GM19452 (cell line): ENCODE results near the gene RELN.
A peak's percentile ranks its signal among the peaks of the same experiment; 100 is the strongest.
"Not testable (repeated sequence)": the region's sequence is repeated elsewhere in the genome, so short reads cannot be mapped to it uniquely, and the experiment has no call there.

Source experiments
- ATAC-seq: cut with Tn5 transposase; IDR thresholded peaks from one replicate; pipeline ENCODE4 v1.9.1; 2021; ENCODE audit not compliant: unreplicated experiment

Gene RELN

DNA sequence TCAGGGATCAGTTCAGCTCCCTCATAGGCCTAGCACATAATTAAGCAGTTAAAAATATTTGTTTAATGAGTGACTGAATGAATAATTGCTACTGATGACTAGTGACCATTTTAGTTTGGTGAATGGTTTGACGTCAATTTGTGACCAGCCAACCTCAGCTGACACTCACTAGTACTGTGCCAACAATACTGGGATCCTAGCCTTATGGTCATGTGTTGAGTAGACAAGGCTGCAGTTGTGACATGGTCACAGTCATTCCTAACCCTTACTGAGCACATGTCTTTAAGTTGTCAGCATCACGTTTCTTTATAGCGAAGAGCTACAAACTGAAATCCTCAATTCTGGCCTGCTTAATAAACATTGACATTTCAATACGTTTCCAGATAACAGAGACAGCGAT is 456.5 kb downstream of the RELN start:
- no peak for ATAC-seq

DNA sequence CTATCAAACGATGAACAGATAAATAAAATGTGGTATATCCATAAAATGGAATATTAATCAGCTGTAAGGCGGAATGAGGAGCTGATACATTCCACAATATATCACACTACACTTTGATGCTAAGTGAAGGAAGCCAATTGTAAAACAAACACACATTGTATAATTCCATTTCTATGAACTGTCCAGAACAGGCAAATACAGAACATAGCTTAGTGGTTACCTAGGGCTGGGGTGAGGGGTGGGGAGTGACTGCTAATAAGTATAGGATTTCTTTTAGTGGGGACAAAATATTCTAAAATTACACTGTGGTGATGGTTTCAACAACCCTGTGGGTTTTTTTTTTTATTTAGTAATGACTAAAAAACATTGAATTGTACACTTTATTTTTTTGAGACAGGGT is 461.3 kb downstream of the RELN start:
- no peak for ATAC-seq

DNA sequence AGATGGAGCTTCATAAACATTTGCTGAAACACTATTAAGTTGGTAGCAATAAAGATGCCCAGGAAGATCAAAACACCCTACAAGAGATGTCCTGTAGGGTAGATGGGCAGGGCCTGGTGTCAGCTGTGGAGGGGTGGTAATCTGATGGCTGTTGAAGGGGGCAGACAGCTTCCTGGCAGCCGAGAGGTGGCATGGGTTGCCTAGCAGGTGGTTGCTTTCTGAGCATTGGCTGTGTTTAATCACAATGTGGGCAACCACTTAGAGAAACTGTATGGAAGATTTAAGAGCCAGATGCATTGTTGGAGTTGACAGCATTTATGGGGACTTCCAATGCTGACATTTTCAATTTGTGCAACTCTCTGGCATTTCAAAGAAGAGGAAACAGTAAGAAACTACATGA is 463.5 kb downstream of the RELN start:
- no peak for ATAC-seq

DNA sequence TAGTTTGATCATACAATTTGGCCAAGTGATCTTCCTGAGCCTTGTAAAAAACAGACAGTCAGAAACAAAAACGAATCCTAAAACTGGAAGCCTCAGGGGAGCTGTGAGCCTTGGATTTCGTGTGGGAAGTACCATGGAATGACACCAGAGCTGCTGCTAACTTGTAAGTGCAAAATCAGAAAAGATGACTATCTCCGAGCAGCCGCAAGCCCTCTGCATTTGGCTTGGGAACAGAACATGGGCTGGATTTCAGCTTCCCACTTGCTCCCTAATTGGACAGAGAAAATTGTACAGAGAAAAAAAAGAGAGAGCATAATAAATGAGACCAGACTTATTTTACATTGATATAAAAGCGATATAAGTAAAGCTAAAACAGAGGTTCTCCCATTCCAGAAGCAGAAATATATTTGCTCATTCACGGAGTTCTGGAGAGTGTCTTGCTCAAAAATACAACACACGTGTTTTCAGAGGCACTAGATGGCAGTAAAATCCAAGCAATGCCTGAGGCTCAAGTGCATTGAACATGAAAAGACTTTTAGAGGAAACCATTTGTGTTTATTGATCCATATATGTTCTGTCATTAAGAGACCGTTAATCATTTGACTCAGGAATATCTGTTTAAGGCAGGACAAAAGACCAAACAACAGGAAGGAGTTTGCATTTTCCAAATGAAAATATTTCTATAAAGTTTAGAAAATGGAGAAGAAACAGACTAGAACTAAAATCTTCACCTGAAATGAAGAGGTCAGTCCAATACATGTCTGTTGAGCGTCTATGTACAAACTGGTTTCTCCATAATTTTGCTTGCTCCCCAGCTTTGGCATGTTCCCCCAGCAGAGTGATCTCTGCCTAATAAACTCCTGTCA is 465.2 kb downstream of the RELN start:
- no peak for ATAC-seq

DNA sequence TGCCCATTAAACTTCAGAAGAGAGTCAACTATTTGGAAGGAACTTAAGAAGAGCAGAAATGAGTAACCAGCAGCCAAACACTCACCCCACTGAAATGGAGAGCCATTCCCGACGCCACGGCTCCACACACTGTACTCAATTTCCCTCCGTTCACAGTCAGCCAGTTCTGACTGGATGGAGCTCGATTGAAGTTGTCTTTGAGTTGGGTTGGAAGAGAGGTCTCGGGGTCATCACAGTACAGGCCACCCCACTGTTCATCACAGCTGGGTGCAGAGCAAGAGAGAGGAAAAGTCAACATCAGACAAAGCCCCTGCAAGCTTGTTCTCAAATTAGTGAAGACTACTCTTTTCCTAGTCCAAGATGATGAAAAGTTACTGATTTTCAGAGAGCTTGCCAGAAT is 467.5 kb downstream of the RELN start:
- ATAC-seq: no peak

DNA sequence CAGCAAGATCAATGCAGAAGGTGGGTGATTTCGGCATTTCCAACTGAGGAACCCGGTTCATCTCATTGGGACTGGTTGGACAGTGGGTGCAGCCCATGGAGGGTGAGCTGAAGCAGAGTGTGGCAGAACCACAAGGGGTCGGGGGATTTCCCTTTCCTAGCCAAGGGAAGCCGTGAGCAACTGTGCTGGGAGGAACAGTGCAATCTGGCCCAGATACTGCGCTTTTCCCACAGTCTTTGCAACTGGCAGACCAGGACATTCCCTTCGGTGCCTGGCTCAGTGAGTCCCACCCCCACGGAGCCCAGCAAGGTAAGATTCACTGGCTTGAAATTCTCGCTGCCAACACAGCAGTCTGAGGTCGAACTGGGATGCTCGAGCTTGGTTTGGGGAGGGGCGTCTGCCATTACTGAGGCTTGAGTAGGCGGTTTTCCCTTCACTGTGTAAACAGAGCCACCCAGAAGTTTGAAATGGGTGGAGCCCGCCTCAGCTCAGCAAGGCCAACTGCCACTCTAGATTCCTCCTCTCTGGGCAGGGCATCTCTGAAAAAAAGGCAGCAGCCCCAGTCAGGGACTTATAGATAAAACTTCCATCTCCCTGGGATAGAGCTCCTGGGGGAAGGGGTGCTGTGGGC is 484.8 kb downstream of the RELN start:
- ATAC-seq: no peak

DNA sequence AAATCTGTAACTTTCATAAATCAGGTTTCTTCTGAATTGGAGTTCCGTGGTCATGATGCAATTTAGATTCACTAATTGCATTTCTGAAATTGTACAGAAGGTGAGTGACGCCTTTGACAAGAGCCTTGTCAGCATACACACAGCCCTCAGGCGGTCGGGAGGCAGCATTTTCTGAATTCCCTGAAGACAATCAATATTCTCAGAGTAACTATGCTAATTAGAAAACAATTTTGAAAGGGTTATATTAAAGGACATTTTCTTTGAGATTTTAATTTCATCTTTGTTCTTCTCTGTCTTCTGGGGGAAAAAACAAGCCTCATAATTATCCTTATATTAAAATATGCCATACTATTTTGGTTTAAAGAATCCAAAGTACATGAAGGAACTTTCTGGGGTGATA is 488.3 kb downstream of the RELN start:
- no peak for ATAC-seq

DNA sequence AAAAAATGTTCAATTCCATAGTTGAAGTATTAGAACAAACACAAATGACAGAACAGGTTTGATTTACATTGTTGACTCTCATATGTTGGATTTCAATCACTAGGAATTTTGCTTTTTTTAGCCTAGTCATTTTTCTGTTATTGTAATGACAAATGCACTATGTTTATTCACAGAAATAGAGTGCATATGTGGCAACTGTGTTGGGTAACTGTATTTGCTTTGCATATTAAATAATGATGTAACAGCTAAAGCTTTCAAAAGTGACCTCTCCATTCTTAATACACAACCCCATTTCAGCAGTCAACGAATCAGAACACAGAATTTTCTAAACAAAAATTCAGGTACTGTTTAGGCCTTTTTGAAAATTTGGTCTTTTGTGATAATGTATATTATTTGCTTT is 489.5 kb downstream of the RELN start:
- no peak for ATAC-seq

DNA sequence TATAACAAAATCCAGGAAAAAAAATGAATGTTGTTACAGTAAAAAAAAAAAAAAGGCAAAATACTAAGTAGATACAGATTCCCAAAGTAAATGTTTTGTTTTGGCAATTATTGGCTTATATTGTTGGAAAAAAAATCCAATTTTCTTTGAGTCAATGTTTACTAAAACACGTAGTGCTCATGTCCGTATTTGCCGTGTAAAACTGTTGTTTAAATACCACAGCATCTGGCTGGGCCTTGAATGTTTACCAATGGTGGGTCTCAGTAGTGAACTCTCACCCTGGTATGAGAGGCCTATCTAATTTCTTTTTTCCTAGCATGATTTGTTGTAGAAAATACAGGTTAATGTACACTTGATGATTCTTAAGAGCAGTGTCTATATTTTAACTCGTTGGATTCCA is 502.0 kb downstream of the RELN start:
- no peak for ATAC-seq

DNA sequence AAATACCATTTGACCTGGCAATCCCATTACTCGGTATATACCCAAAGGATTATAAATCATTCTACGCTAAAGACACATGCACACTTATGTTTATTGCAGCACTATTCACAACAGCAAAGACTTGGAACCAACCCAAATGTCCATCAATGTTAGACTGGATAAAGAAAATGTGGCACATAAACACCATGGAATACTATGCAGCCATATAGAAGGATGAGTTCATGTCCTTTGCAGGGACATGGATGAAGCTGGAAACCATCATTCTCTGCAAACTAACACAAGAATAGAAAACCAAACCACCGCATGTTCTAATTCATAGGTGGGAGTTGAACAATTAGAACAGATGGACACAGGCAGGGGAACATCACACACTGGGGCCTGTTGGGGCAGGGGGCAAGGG is 502.6 kb downstream of the RELN start:
- ATAC-seq: not testable (repeated sequence)

DNA sequence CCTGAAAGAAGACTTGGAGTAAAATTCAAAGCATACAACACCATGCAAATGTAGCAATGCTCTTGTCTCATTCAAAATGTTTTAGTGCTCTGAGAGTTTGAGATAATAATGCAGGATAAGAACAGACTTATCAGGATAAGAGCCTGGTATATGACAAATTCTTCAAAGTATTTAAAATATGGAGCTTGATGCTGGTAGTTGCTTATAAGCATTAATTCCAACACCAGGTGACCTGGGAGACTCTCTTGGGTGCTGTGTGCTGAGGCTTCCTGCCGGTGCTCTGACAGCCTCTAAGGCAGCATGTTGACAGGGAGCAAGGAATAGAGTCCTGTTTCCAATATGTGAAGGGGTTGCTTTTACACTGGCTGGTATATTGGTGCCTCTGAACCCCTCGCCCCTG is 508.7 kb downstream of the RELN start:
- ATAC-seq: no peak

DNA sequence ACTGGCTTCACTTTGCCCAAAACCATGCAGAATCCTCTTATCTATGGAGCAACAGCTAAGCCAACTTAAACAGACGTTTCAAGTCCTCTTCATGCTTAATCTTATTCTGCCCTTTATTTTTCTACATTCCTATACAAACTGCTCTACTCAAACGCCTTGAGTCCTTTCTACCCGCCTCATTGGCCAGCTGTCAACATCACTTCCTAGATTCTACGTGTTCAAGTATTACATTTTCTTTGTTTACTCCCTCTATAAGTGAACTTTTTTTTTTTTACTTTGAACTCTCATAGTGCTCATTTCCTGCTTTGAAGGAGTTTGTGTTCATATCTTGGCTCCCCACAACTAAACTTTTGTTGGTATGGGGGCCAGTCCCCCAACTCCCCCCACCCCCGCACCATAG is 514.5 kb downstream of the RELN start:
- ATAC-seq: no peak

DNA sequence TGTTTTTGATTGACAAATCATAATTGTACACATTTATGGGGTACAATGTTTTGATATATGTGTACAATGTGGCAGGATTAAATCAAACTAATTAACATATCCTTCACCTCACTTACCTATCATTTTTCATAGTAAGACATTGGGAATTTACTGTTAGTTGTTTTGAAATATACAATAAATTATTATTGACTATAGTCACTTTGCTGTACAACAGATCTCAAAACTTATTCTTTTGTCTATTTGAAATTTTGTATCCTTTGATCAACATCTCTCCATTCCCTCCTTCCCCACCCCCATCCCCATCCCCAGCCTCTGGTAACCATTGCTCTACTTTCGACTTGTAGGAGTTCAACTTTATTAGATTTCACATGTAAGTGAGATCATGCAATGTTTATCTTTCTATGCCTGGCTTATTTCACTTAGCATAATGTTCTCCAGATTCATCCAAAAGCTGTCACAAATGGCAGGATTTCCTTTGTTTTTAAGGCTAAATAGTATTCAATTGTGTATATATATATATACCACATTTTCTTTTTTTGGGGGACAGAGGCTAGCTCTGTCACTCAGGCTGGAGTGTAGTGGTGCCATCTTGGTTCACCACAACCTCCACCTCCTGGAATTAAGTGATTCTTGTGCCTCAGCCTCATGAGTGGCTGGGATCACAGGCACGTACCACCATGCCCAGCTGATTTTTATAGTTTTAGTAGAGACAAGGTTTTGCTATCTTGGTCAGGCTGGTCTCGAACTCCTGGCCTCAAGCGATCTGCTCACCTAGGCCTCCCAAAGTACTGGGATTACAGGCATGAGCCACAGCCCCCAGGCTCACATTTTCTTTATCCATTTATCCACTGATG is 520.1 kb downstream of the RELN start:
- ATAC-seq: no peak

DNA sequence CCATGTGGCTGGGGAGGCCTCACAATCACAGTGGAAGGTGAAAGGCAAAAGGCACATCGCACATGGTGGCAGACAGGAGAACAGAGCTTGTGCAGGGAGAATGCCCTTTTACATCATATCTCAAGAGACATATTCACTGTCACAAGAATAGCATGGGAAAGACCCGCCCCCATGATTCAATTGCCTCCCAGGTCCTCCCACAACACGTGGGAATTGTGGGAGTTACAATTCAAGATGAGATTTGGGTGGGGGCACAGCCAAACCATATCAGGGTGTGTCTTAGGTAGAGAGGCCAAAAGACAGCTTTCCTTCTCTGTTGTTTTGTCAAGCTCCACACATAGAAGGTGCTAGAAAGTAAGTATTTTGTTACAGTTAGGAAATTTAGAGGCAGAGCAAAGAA is 522.6 kb downstream of the RELN start:
- ATAC-seq: no peak

DNA sequence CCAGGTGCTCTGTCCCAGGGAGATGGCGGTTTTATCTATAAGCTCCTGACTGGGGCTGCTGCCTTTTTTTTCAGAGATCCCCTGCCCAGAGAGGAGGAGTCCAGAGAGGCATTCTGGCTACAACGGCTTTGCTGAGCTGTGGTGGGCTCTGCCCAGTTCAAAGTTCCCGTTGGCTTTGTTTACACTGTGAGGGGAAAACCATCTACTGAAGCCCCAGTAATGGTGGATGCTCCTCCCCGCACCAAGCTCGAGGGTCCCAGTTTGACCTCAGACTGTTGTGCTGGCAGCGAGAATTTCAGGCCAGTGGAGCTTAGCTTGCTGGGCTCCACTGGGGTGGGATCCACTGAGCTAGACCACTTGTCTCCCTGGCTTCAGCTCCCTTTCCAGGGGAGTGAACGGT is 527.1 kb downstream of the RELN start:
- no peak for ATAC-seq

DNA sequence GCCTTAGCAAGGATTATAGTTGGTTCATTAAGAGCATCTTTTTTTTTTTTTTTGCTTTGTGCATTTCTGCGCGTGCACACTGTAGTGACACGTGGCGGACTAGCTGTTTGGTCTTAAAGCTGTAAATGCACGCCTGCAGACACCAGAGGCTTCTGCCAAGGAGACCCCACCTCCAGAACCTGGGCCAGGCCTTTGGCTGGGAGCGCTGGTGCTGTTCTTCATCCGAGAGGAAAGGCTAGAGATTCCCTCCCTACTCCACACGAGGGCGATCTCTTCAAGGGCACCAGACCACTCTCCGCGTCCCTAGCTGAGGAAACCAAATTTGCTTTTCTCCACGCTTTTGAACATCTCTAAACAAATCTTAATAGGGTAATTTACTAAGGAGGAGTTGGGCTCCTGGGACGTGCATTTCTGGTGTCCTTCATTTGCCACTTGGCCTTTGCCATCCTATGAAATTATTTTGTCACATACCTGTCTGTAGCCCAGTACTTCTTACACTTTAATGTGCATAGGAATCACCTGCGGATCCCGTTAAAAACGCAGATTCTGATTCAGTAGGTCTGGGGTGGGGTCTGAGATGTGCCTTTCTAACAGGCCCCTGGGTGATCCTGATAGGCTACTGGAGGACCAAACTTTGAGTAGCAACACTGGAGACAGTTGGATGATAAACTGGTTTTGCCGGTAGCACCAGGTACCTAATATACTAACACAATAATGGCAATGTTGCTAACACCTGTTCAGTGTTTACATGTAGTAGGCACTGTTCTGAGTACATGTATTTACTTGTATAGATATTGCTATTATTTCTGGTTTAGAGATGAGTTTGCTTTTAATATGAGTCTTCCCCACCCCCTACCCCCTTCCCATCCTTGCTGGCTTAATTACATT is 542.1 kb downstream of the RELN start:
- peak; percentile 72 for ATAC-seq

DNA sequence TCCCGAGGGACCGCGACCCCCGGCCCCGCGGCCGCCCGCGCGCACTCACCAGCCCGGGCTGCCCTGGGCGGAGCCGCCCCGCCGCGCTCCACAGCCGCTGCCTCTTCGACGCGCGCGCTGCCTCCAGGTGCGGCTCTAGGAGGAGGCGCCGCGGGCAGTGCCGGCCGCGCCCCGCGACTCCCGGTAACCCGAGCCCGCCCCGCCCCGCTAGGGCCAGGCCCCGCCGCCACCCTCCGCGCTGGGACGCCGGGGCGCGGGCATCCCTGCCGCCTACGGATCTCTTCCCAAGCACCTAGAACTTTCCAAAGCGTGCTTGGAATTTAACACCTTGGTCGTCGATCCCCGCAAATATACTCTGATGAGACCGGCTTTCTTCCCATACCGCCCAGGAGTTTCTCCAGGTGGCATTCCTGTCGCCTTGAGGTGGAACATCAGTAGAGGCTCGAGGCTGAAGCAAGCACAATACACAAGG is 543.4 kb downstream of the RELN start, which contains the start of gene SLC26A5:
Gene SLC26A5, minus strand, starts transcription at position 159 of the 472 bp plus-strand sequence. CDS start 24,693 bp downstream, outside the sequence.
- no peak for ATAC-seq

DNA sequence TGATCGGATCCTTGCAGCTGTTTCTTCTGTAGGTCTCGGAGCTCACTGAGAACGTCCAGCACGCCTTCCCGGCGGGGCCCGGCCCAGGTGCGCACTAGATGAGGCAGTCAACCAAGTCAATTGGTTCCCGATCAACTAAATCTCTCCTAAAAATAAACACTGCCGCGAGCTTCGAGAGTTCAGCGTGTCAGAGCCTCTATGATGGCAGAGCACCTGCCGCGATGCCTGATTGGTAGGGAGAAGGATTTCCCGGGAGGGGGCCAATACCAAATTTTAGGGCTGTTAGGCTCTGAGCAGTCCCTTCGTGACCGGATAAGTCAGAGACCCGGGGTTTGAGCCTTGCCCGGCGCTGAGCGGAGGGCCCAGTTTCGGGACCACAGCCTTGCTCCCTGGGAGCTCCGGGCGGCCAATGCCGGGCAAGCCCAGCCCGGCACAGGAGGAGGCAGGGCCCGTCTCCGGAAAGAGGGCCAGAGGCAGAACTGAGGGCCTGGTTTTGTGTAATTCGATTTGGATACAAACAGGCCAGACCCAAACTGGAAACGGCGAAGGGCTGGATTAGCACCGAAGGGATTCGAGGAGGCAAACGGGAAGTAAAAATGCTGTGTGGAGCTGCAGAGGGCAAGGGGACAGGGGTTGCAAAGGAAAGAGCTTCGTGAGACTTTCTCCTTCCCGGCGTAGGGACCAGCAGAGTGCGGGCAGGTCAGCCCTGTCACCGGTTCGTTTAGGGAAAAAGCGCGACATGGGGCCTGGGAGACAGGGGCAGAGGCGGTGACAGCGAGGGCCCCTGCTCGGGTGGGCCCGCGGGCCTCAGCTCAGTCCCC is 544.0 kb downstream of the RELN start:
- no peak for ATAC-seq

DNA sequence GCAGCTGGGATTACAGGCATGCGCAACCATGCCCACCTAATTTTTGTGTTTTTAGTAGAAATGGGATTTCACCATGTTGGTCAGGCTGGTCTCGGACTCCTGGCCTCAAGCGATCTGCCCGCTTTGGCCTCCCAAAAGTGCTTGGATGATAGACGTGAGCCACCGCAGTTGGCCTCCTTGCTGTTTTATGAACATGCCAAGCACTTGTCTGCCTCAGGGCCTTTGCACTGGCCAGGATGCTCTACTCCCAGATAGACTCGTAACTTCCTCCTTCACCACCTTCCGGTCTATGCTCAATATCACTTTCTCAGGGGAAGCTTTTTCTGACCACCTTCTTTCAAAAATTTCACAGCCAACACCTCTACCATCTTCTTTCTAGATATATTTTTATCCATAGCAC is 549.8 kb downstream of the RELN start:
- no peak for ATAC-seq

DNA sequence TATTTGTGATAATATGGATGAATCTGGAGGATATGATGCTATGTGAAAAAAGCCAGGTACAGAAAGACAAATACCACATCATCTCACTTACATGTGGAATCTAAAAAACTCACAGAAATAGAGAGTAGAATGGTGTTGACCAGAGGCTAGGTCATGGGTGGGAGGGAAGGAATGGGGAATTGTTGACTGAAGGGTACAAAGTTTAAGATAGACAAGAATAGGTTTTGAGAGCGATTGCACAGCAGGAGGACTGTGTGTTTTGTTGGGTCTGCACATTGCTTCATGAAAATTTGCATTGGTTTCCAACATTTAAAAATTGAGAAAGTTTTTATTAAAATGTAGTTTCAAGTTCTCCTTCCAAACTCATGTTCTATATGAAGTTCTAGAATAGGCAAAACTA is 551.8 kb downstream of the RELN start:
- no peak for ATAC-seq
